ENCODE data around the gene NBEA.

NBEA gene

GRCh38 chr13:35502456-35502855, 560.4 kb downstream of the NBEA start:
- DNase-seq (ENCODE audit: low spot score in 2 of 2): no peak
- Mint-ChIP-seq H3K27ac (no peak overlapping the region), H3K36me3 (no peaks in the 10 kb centered on the region), H3K4me3 (no peak overlapping the region), H3K4me1 (no peaks in the 10 kb centered on the region), H3K9me3 (peaks cover 3% of the 10 kb centered on the region)
- ATAC-seq: no peak

GRCh38 chr13:35512271-35512920, 570.3 kb downstream of the NBEA start:
- no peak for DNase-seq (ENCODE audit: low spot score in 2 of 2)
- Mint-ChIP-seq H3K27ac (no peak overlapping the region), H3K4me1 (no peaks in the 10 kb centered on the region), H3K9me3 (peaks cover 12% of the 10 kb centered on the region), H3K36me3 (no peaks in the 10 kb centered on the region), H3K4me3 (no peak overlapping the region)
- no peak for ATAC-seq

- H3K4me3 Mint-ChIP-seq: no peak overlapping the region
- H3K27ac Mint-ChIP-seq: no peak overlapping the region
- ATAC-seq: no peak
- DNase-seq (ENCODE audit: low spot score in 2 of 2): no peak
- no peaks in the 10 kb centered on the region for H3K4me1 Mint-ChIP-seq
- H3K9me3 Mint-ChIP-seq: peaks cover 15% of the 10 kb centered on the region
- no peaks in the 10 kb centered on the region for H3K36me3 Mint-ChIP-seq
Observed at GRCh38 chr13:35514061-35514477, 572.0 kb downstream of the NBEA start.

- DNase-seq (ENCODE audit: low spot score in 2 of 2) (no peak), ATAC-seq (no peak)
- peaks cover 17% of the 10 kb centered on the region for H3K9me3 Mint-ChIP-seq
- no peak overlapping the region for H3K27ac Mint-ChIP-seq
- H3K4me3 Mint-ChIP-seq: no peak overlapping the region
- H3K4me1 Mint-ChIP-seq: no peaks in the 10 kb centered on the region
- H3K36me3 Mint-ChIP-seq: no peaks in the 10 kb centered on the region
Observed at GRCh38 chr13:35514801-35515502, 572.9 kb downstream of the NBEA start.

GRCh38 chr13:35518337-35518946, 576.4 kb downstream of the NBEA start:
- no peak overlapping the region for H3K27ac Mint-ChIP-seq
- DNase-seq (ENCODE audit: low spot score in 2 of 2) (no peak), ATAC-seq (no peak)
- H3K4me1 Mint-ChIP-seq: no peaks in the 10 kb centered on the region
- no peak overlapping the region for H3K4me3 Mint-ChIP-seq
- no peaks in the 10 kb centered on the region for H3K36me3 Mint-ChIP-seq
- H3K9me3 Mint-ChIP-seq: peaks cover 25% of the 10 kb centered on the region

- H3K4me3 Mint-ChIP-seq: no peak overlapping the region
- H3K27ac Mint-ChIP-seq: no peak overlapping the region
- ATAC-seq (no peak), DNase-seq (ENCODE audit: low spot score in 2 of 2) (no peak)
- no peaks in the 10 kb centered on the region for H3K4me1 Mint-ChIP-seq
- peaks cover 12% of the 10 kb centered on the region for H3K9me3 Mint-ChIP-seq
- H3K36me3 Mint-ChIP-seq: no peaks in the 10 kb centered on the region
Observed at GRCh38 chr13:35524171-35524570, 582.1 kb downstream of the NBEA start.

GRCh38 chr13:35526577-35526976, 584.5 kb downstream of the NBEA start:
- no peaks in the 10 kb centered on the region for H3K4me1 Mint-ChIP-seq
- H3K9me3 Mint-ChIP-seq: peaks cover 6% of the 10 kb centered on the region
- ATAC-seq: no peak

GRCh38 chr13:35527451-35527850, 585.4 kb downstream of the NBEA start:
- H3K27ac Mint-ChIP-seq: no peak overlapping the region

More at GRCh38 chr13:35526577-35526976, 584.5 kb downstream of the NBEA start:
- H3K27ac Mint-ChIP-seq: no peak overlapping the region
- H3K36me3 Mint-ChIP-seq: no peaks in the 10 kb centered on the region
- H3K4me3 Mint-ChIP-seq: no peak overlapping the region
- no peak for DNase-seq (ENCODE audit: low spot score in 2 of 2)

GRCh38 chr13:35530147-35530546, 588.1 kb downstream of the NBEA start:
- no peak overlapping the region for H3K27ac Mint-ChIP-seq
- DNase-seq (ENCODE audit: low spot score in 2 of 2) (no peak), ATAC-seq (no peak)
- H3K4me3 Mint-ChIP-seq: no peak overlapping the region
- H3K36me3 Mint-ChIP-seq: no peaks in the 10 kb centered on the region
- H3K4me1 Mint-ChIP-seq: no peaks in the 10 kb centered on the region
- peaks cover 7% of the 10 kb centered on the region for H3K9me3 Mint-ChIP-seq

More at GRCh38 chr13:35527451-35527850, 585.4 kb downstream of the NBEA start:
- no peaks in the 10 kb centered on the region for H3K4me1 Mint-ChIP-seq
- ATAC-seq (no peak), DNase-seq (ENCODE audit: low spot score in 2 of 2) (no peak)
- H3K36me3 Mint-ChIP-seq: no peaks in the 10 kb centered on the region
- no peak overlapping the region for H3K4me3 Mint-ChIP-seq
- peaks cover 3% of the 10 kb centered on the region for H3K9me3 Mint-ChIP-seq

- Mint-ChIP-seq H3K9me3 (peaks cover 7% of the 10 kb centered on the region), H3K36me3 (no peaks in the 10 kb centered on the region), H3K27ac (no peak overlapping the region)
Observed at GRCh38 chr13:35530581-35530980, 588.5 kb downstream of the NBEA start.

GRCh38 chr13:35531526-35531925, 589.5 kb downstream of the NBEA start:
- ATAC-seq: no peak
- Mint-ChIP-seq H3K4me1 (no peaks in the 10 kb centered on the region), H3K36me3 (no peaks in the 10 kb centered on the region), H3K9me3 (peaks cover 7% of the 10 kb centered on the region), H3K4me3 (no peak overlapping the region), H3K27ac (no peak overlapping the region)
- no peak for DNase-seq (ENCODE audit: low spot score in 2 of 2)

More at GRCh38 chr13:35530581-35530980, 588.5 kb downstream of the NBEA start:
- H3K4me3 Mint-ChIP-seq: no peak overlapping the region
- DNase-seq (ENCODE audit: low spot score in 2 of 2) (no peak), ATAC-seq (no peak)
- H3K4me1 Mint-ChIP-seq: no peaks in the 10 kb centered on the region

GRCh38 chr13:35534343-35534742, 592.3 kb downstream of the NBEA start:
- DNase-seq (ENCODE audit: low spot score in 2 of 2) (no peak), ATAC-seq (no peak)
- Mint-ChIP-seq H3K36me3 (no peaks in the 10 kb centered on the region), H3K4me1 (no peaks in the 10 kb centered on the region), H3K9me3 (peaks cover 13% of the 10 kb centered on the region), H3K27ac (no peak overlapping the region), H3K4me3 (no peak overlapping the region)

- no peaks in the 10 kb centered on the region for H3K9me3 Mint-ChIP-seq
- no peak overlapping the region for H3K4me3 Mint-ChIP-seq
- no peaks in the 10 kb centered on the region for H3K4me1 Mint-ChIP-seq
- no peaks in the 10 kb centered on the region for H3K36me3 Mint-ChIP-seq
- H3K27ac Mint-ChIP-seq: no peak overlapping the region
- ATAC-seq: no peak
- DNase-seq (ENCODE audit: low spot score in 2 of 2): no peak
Observed at GRCh38 chr13:35548790-35549189, 606.7 kb downstream of the NBEA start.

- H3K9me3 Mint-ChIP-seq: no peaks in the 10 kb centered on the region
- DNase-seq (ENCODE audit: low spot score in 2 of 2) (no peak), ATAC-seq (no peak)
- no peak overlapping the region for H3K27ac Mint-ChIP-seq
- no peaks in the 10 kb centered on the region for H3K4me1 Mint-ChIP-seq
- H3K4me3 Mint-ChIP-seq: no peak overlapping the region
- no peaks in the 10 kb centered on the region for H3K36me3 Mint-ChIP-seq
Observed at GRCh38 chr13:35549481-35549880, 607.4 kb downstream of the NBEA start.

GRCh38 chr13:35552172-35552844, 610.2 kb downstream of the NBEA start:
- no peak for DNase-seq (ENCODE audit: low spot score in 2 of 2)
- Mint-ChIP-seq H3K4me1 (no peaks in the 10 kb centered on the region), H3K27ac (no peak overlapping the region), H3K9me3 (no peaks in the 10 kb centered on the region), H3K4me3 (no peak overlapping the region), H3K36me3 (no peaks in the 10 kb centered on the region)
- ATAC-seq: no peak
